Measurements from ENCODE around the gene SNX33.
"Not testable (repeated sequence)": the region's sequence is repeated elsewhere in the genome, so short reads cannot be mapped to it uniquely, and the experiment has no call there.

SNX33 gene

DNA sequence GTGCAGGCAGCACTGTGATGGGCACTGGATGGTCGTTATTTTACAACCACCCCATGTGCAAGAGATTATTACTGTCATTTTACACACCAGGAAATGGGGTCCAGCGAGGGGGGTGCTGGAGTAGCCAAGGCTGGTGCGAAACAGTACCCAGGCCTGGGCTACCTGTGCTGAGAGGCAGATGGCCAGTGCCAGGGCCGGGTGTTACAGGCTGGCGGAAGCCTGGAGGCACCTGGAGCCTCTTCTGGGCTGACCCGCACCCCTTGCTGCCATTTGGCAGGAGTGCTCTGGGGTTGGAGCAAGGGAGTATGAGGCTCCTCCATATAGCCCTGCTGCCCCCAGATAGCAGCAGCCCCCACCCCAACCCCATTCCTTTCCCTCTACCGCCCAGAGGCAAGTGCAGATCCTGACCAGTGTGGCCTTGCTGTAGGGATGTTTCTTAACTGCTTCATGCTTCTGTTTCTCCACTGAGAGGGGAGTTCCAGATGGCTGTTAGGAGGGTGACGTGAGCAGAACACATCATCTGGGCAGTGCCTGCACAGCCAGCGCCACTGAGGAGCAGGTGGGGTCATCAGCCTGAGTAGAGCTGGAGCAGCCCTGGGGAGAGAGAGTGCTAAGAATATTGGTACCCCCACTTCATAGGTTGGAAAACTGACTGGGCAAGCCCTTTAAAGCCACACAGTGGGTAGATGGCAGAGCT is 15.3 kb downstream of the SNX33 start:
- no peak for DNase-seq

DNA sequence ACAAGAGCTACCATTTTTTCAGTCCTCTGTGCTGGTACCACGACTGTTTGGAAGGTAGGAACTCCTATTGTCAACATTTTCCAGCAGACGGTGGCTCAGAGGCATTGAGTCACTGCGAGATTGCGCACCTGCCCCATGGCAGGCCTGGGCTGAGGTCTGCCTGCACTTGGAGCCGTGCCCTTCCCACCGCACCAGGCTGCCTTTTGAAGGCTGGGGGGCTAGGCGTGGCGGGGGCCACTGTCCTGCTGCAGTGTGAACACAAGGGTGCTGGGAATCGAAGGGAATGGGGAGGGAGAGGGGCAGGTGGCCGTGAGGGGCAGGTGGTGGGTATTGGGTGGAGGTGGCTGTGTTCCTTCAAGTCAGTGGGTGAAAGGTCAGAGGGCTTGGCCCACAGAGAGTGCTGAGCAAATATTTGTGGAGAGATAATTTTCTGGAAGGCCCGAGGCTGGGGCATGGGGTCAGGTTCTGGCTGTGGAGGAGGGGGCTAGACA is 16.3 kb downstream of the SNX33 start:
- DNase-seq: no peak

DNA sequence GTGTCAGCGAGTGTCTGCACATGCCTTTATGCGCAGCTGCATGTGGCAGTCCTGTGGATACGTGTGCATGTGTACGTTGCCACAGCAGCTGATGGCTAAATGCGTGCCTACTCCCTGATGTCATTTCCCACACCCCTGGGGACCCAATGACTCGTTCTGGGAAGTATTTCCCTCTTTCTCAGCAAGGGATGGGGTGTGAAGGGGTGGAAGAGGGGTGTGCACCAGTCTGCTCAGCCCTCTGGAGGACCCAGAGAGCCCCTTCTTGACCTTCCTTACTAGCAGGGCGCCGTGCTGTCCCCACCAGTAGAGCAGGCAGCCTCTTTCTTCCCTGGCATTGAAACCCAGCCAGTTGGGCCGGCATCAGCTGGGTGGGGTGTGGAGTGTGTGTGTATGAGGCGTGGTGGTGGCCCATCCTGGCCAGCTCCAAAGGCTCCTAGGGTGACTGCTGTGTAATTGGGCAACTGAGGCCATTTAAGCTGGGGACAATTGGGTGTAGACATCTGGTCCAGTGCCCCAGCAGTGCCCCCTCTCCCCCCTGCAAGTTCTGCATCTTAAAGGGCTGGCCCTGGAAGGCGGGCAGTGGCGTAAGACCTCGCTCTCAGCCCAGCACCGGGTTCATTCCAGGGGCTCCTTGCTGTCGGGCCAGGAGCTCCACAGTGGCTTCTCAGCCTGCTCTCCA is 19.2 kb downstream of the SNX33 start:
- DNase-seq: no peak

DNA sequence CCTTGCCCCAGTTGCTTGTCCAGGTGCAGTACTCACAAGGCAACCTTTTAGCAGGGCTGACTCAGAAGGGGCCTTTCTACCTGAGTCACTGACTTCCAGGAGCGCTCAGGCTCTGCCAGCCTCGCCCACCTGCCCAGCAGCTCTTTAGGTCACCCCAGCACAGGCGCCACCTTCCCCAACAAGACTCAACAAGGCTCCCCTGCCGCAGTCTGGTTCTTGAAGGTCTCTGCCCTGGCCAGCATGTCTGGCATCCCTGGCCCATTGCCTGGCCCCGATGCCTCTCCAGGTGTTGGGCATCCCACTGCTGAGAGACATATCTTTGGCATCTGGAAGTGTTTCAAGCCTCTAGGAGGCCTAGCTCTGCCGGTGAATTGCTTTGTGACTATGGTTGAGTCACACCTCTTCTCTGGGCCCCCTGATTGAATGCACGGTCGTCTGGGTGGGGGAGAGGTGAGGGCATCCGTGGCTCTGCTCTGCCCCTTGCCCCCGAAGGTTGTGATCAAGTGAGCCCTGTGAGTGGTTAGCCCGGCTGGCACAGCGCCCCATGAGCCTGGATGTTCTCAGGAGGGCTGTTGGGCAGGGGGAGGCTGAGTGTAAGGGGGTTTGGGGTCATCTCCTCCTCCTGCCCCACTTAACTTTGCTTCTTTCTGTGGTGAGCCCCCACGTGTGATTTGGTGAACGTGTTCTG is 21.6 kb downstream of the SNX33 start:
- no peak for DNase-seq

DNA sequence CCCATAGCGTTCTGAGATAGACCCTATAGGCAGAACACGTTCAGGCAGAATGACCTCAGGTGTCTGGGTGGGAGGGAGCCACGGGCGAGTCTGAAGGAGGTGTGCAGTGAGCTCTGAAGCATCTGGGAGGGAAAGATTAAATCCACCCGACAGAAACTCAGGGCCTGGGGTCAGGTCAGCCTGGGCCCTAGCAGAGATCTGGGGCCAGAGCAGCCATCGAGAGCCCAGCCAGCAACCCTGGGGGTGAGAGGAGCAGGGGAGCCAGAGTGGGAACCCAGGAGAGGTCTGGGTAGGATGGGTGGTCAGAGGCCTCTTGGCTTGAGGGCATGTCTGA is 22.1 kb downstream of the SNX33 start:
- DNase-seq: no peak

DNA sequence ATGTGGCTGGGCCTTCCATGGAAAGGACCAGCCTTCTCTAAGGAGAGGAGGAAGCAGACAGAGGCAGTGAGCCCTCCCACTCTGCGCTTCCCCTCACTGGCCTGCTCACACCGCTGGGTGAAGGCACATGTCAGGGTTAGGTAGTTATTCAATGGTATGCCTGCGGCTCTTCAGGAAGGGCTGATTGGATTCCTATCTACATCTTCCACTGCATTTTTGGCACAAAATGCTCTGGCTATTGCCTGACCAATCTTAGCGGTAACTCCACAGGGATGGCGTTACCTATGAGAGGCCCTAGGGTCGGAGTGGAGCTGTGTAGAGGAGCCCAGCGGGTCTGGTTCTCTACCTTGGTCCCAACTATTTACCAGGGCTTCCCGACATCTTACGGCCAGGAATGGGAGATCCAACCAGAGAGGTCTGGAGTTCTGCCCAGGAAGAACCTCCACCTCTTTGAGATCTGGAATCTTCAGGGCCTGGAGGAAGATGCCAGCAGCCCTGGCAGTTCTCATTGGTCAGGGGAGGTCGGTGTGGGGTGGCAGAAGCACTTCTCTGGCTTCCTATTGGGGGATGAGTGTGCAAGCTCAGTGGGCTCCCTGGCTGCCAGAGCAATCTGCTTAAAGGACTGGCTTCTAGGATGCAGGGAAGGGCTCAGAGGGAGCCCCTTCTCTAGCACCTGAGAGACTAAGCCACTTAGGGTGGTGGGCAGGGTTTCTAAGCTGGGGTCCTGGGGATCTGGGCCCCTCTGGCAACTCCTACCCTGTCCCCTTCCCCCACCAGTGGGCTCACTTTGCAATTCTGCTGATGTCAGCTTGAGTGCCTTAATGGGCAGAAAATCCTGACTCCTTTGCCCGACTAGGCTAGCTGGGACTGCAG is 24.3 kb downstream of the SNX33 start:
- DNase-seq: no peak

DNA sequence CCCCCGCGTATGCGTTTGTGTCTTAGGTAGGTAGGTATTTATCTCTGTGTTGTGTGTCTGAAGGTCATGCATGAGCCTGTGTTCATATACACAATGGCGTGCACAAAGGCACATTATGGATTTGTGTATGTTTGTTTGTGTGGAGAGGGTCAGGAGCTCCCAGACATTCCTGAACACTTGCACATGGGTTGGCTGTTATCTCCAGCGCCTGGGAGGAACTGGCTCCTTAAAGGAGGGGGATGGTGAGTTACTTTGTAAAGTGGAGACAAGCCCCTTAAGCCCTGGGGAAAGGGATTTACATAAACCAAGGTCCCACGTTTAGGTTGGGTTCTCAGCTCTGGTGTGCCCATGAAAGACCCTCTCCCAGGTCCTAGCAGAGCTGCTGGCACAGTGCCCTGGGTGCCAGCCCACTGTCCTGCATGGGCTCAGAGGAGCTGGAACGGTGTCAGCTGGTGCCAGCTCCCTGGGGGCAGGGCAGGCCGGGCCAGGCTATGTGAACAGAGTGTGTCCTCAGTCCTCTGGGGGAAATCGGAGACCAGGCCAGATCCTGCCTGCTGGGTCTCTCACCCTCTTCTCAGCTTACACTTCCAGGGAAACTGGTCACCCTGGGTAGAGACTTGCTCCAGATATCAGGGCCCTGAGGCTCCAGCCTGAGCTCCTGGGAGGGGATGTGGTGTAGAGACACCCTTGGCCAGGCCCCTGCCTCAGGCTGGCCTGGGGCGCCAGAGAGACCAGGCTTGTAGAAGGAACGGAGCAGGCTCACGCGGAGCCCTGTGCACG is 25.1 kb downstream of the SNX33 start:
- no peak for DNase-seq

DNA sequence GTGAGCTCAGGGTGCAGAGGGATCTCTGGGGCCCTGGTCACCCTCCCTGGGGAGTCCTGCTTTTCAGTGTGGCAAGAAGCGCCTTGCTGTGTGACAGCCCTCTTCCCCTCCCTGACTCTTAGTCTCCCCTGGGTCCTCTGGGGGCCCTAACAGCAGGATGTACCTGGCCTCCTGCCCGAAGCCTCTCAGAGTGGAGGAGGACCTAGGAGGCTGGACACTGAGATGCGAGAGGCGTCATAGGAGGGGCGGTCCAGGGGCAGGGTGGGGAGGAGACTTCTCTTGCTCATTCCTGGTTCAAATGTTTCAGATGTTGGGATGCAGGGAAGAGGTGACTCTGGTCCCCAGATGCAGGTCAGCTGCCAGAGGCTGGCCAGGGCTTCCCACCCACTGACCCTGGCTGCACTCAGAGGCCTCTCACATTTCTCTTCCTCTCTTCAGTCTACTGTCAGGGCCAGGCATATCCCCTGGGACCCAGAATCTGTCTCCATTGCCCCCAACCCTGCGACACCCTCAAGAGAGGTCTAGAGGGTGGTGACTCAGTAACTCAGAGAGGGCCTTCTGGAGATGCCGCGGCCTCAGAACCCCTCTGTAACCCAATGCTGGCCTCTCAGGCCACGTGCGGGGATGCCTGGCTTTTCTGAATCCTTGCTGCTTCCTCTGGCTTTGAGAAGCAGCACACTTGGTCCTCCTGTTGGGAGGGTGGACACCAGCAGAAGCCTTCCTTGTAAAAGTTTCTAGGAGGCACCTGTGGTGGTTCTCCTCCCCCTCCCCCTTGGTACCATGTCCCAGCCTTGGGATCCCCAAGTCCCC is 25.9 kb downstream of the SNX33 start:
- no peak for DNase-seq

DNA sequence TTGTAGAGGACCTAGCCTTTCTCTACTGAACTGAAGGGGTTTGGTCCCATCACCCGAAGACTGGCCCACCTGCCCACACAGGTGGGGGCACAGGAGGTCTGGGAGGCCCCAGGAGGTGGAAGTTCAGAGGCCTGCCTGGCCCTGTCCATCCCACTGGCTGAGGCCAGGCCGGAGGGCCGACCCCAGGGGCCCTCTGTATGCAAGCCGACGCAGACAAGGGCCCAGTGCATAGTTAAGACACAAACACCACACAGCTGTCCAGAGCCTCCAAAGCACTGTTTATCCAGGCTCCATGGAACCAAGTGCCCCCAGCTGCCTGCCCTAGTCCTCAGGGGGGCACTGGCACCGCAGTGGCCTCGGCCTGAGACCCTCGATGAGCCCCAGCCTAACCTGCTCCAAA is 26.7 kb downstream of the SNX33 start:
- DNase-seq: no peak

DNA sequence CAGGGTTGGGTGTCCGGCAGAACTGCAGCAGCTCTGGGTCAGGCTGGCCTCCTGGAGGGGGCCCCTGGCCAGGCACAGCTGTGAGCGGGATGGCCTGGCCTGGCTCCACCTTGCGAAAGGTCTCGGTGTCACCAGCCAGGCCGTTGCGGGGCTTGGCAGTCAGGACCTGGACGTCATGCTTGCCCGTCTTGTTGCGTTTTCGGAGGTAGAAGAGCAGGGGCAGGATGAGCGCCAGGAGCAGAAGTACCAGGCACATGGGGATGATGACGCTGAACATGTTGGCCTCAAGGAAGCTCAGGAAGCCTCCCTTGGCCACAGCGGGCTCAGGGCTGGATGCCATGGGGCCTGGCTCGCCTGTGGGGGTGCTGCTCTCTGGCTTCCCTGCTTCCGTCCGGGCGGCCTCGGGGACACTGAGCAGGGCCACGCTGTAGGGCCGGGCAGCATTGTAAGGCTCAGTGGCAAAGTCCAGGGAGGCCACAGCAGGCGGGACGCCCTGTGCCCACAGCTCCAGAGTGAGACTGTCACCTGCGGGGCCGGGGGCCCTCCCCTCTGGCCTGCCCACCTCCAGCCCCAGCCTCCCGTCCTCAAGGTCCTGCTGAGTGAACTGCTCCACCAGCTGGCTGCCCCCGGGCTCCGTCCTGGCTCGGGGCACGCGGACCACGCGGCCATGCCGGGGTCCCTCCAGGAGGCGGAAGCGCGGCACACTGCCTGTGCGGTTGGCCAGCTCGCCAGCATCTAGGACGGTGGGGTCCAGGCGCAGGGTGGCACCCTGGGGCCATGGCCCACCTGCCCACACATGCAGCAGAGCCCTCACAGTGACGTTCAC is 28.1 kb downstream of the SNX33 start:
- no peak for DNase-seq

DNA sequence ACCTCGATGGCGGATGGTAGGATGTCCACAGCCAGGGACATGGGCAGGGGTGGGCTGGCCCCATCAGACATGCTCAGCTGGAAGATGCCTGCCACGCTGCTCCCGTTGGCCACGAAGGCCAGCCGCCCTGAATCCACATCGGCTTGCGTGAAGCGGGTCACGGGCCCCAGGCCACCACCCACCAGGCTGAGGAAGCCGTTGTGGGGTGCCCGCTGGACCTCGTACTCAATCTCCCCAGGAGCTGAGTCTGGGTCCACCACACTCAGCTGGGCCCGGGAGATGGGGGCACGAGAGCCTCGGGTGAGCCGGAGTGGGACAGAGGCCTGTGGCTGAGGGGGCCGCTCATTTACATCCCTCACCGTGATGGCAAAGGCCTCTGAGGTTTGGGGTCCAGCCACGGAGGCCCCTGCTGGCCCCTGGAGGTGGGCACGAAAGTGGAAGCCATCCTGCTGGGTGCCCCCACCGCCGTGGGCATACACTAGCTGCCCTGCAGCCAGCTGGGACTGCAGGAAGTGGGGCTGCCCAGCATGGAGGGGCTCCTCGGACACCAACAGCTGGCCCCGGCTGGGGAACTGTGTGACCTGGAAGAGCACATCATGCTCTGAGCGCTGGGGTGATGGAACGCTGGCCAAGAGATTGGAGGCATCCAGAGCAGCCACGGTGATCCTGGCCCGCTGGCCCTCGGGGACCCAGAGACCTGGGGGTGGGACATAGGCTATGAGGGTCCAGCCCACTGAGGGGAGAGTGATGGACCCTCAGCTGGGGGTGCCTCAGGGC is 29.2 kb downstream of the SNX33 start:
- no peak for DNase-seq

DNA sequence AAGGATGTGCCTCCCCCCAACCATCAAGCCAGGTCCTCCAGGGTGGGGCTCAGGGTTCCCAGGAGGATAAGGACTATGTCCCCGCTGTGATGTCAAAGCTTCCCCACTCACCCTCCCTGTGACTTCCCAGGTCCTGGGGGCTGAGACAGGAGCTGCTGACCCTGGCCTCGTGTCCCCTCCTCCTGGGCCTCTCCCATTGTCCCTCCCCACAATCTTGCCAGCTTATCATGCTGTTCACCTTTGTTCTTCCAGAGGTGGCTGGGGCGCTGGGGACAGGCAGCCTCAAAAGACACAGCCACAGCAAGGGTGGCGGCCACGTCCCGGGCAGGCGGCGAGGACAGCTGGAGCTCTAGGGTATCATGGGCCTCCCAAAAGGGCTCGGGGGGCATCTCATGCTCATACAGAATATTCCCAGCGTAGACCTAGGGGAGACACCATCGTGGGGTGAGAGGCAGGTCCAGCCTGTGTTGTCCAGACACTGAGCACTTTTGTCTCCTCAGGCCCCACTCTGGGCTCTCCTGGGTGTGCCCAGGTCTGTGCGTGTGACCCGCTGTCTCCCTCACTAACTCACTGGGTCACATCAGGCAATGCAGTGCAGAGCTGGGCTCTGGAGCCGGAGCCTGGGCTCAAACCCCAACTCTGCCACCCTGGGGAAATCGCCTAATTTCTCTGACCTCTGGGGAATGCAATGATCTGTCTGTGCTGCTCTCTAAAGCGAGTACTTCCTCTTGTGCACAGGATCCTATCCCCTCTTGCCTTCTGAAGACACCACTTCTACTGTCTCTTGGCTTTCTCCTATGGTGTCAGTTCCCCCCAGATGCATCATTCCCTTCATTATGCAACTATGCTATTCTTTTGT is 30.0 kb downstream of the SNX33 start:
- no peak for DNase-seq

DNA sequence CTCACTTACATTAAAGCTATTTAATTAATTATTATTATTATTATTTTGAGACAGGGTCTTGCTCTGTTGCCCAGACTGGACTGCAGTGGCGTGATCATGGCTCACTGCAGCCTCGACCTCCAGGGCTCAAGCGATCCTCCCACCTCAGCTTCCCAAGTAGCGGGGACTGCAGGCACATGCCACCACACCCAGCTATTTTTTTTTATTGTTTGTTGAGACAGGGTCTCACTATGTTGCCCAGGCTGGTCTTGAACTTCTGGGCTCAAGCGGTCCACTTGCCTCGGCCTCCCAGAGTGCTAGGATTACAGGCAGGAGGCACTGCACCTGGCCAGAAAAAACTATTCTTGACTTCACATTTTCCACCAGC is 30.6 kb downstream of the SNX33 start:
- DNase-seq: not testable (repeated sequence)

DNA sequence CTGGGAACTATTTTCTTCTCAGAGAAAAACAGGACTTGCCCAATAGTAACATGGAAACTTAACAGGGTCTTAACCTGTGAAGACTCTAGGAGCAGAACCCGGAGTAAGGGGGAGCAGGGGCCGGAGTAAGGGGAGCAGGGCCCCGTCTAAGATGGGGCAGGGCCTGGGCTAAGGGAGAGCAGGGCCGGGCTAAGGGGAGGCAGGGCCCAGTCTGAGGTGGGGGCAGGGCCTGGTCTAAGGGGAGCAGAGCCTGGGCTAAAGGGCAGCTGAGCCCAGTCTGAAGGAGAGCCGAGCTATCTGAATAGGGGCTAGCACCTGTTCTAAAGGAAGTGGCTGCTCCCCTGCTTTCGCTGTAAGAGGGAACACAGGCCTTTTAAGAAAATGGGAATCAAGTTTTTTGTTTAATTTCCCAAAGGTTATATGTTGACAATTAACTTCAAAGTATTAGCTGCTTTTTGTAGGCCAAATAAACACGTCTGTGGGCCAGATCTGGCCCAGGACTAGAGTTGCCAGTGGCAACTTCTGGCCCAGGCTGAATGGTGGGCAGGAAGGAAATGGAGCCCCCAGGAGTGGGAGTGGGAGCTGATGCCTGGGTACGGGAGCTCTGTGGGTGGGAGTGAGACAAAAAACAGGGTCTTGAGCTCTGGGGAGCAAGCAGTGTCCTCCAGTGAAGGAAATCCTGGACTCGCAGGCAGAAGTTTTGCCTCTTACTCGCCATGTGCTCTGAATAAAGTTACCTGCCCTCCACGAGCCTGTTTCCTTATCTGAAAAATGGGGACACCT is 32.5 kb downstream of the SNX33 start:
- DNase-seq: no peak

DNA sequence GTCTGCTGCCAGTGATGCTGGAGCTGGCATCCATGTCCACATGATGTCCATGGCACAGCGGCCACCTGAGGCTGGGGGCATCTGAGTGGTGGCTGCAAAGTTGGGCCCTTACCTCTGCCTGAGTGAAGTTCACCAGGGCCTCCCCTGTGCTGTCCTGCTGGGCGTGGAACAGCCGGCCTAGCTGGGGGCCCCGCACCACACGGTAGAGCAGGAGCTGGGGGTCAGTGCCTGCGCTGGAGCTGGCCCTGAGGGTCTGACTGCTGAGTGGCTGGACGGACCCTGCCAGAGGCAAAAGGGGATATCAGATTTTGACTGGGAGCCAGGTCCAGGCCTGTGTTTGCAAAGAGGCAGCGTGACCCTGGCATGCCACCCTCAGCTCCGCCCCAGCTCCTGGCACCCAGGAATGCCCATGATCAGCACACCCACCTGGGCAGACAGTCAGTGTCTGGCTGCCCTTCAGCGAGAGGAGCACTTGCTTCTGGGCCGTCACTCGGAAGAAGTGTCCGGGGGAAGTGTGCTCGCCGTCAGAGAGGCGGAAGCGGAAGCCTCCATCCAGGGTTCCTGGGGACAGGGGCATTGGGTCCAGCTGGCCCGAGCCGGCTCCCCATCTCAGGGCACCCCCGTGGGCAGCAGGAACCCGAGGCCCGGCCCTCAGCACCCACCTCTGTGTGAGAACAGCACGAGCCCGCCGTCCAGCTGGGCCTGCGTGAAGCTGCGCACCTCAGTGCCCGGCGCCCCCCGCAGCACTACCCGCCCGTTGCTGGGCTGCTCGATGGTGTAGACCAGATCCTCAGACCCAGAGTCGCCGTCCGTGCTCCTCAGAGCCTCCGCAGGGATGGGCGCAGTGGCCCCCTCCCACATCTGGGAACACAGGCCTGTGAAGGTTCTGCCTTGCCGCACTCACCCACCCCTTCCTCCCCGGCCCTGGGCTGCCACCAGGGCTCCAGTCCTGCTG is 34.7 kb downstream of the SNX33 start:
- no peak for DNase-seq

DNA sequence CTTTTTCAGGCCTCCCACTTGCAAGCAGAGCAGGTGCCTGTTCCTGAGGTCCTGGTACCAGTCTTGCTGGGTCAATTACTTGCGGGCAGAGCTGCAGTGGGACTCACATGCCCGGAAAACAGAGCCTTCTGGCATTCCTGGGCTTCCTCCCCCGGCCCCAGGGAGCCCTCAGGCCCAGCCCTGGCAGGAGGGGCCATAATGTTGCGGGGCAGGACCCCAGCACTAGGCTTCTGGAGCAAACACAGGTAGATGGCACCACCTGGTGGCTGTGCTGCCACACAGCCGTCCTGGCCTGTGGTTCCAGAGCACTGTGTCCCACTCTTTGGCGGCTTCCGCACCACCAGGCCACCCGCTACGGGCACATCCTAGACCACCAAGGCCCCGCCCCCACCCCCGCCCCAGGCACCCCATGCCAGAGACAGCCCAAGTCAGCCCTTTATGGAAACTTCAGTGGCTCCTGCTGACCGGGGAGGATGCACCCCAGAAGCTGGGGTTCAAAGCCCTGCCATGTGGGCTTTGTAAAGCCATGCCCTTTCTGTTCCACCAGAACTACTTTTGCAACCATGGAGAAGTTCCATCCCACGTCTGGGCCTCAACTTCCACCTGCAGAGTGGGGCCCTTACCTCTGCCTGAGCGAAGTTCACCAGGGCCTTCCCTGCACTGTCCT is 36.1 kb downstream of the SNX33 start:
- DNase-seq: peak; percentile 64
